HG03135 (cell line): ENCODE data around the gene FBXO44.

ENCODE experiments used
- ATAC-seq: cut with Tn5 transposase; IDR thresholded peaks from one replicate; pipeline ENCODE4 v1.9.1; 2021; ENCODE audit warnings: mild to moderate bottlenecking, moderate library complexity; ENCODE audit not compliant: unreplicated experiment

FBXO44 gene

GRCh38 chr1:11685210-11685752 lies 30.6 kb downstream of the FBXO44 start:
- ATAC-seq = no peak

- ATAC-seq = no peak
Observed at GRCh38 chr1:11688506-11688905, 33.8 kb downstream of the FBXO44 start.

- ATAC-seq = no peak
Observed at GRCh38 chr1:11690397-11691301, 36.0 kb downstream of the FBXO44 start.

GRCh38 chr1:11691302-11691914 lies 36.7 kb downstream of the FBXO44 start, which contains the start of gene DRAXIN:
Gene DRAXIN (plus strand): TSS chr1:11691710. CDS start chr1:11706259, 14,549 bp downstream.
- ATAC-seq = no peak

- no peak for ATAC-seq
Observed at GRCh38 chr1:11691928-11692711, 37.4 kb downstream of the FBXO44 start.

- ATAC-seq = no peak
Observed at GRCh38 chr1:11693024-11693590, 38.4 kb downstream of the FBXO44 start.

- ATAC-seq = no peak
Observed at GRCh38 chr1:11693917-11694316, 39.2 kb downstream of the FBXO44 start.

- ATAC-seq = no peak
Observed at GRCh38 chr1:11695861-11696260, 41.2 kb downstream of the FBXO44 start.

GRCh38 chr1:11697188-11697892 lies 42.7 kb downstream of the FBXO44 start:
- no peak for ATAC-seq

GRCh38 chr1:11697893-11698210 lies 43.2 kb downstream of the FBXO44 start:
- no peak for ATAC-seq

- no peak for ATAC-seq
Observed at GRCh38 chr1:11700601-11701467, 46.2 kb downstream of the FBXO44 start.

- ATAC-seq = no peak
Observed at GRCh38 chr1:11701551-11701961, 46.9 kb downstream of the FBXO44 start.

GRCh38 chr1:11701981-11702803 lies 47.5 kb downstream of the FBXO44 start:
- ATAC-seq = no peak

GRCh38 chr1:11703357-11704193 lies 48.9 kb downstream of the FBXO44 start:
- no peak for ATAC-seq

GRCh38 chr1:11704194-11704529 lies 49.5 kb downstream of the FBXO44 start:
- ATAC-seq = no peak

GRCh38 chr1:11704691-11705475 lies 50.2 kb downstream of the FBXO44 start:
- no peak for ATAC-seq

GRCh38 chr1:11705596-11705995 lies 50.9 kb downstream of the FBXO44 start:
- ATAC-seq = no peak
